ENCODE measurements around the gene SEMA3B. TPM values are rescaled to one million over a fixed set of nuclear protein-coding genes. Genes with fewer than 3 reads are reported as not detected.

The SEMA3B gene
- total RNA-seq, 2 experiments from 2014 or later, result 0.28 to 0.82 TPM

DNA sequence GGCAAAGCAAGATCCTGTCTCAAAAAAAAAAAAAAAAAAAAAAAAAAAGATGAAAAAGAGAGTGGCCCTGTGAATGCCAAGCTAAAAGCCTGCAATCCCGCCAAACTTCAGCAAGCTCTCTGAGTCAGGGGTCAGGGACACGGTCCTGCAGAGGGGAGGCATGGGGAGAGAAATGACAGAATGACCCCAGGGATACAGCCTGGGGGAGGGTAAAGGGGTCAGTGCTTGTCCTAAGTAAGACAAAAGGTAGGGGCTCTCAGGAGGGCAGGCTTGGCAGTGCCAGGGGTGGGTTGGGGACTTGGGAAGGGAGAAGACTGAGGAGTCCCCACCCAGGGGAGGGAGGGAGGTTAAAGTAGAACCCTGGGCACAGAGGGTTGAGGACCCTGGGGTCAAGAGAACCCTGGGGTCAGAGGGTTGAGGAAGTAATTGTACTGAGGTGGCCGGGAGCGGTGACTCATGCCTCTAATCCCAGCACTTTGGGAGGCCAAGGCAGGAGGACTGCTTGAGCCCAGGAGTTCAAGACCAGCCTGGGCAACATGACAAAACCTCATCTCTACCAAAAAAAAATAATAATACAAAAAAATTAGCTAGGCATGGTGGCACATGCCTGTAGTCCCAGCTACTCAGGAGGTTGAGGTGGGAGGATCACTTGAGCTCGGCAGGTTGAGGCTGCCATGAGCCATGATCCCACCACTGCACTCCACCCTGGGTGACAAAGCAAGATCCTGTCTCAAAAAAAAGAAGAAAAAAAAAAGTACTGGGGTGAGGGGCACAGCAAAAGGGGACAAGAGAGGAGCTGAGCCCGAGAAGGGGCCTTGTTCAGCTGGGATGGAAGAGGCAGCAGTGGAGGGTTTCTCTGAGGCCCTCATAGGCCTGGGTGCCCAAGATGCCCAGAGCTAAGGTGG lies 5.2 kb upstream of the SEMA3B start:
- Histone ChIP-seq H2AFZ (ENCODE audit: low read length) (no peak overlapping the region), H3K9me2 (ENCODE audit: insufficient read depth, low read length) (no peaks in the 10 kb centered on the region), H3K79me2 (ENCODE audit: insufficient read depth, low read depth, low read length) (no peaks in the 10 kb centered on the region), H3K4me2 (ENCODE audit: low read length) (no peak overlapping the region), H3K4me1 (ENCODE audit: insufficient read depth, low read length, poor library complexity, severe bottlenecking) (peaks cover 4% of the 10 kb centered on the region), H3K36me3 (ENCODE audit: insufficient read depth, low read length) (peaks cover 11% of the 10 kb centered on the region; the same call in 1 of the 2 replicates), H4K20me1 (ENCODE audit: insufficient read depth, low read length) (no peaks in the 10 kb centered on the region), H3K4me3 (ENCODE audit: low read depth, low read length, poor library complexity, severe bottlenecking) (no peak overlapping the region), H3K9me3 (ENCODE audit: low read length) (no peaks in the 10 kb centered on the region), H3K27ac (ENCODE audit: low read depth, low read length, poor library complexity, severe bottlenecking) (no peak overlapping the region)
- DNase-seq (ENCODE audit: low spot score), result no peak
- BruUV-seq (replicated peaks), result no TSS peak
- ChIA-PET POLR2A (interaction anchor here (0.5 to 1.2 kb wide), 3 partner anchors 17 to 83 kb away, joined by 3 to 6 read pairs (median 4); no protein-coding TSS in a partner anchor), CTCF (ENCODE audit: unreplicated experiment) (no interaction called here)
- no peak for TF ChIP-seq EZH2phosphoT487 (IDR thresholded peaks at IDR 0.05; ENCODE audit: borderline replicate concordance, low read depth, low read length)
- TF ChIP-seq, protein P1, sequence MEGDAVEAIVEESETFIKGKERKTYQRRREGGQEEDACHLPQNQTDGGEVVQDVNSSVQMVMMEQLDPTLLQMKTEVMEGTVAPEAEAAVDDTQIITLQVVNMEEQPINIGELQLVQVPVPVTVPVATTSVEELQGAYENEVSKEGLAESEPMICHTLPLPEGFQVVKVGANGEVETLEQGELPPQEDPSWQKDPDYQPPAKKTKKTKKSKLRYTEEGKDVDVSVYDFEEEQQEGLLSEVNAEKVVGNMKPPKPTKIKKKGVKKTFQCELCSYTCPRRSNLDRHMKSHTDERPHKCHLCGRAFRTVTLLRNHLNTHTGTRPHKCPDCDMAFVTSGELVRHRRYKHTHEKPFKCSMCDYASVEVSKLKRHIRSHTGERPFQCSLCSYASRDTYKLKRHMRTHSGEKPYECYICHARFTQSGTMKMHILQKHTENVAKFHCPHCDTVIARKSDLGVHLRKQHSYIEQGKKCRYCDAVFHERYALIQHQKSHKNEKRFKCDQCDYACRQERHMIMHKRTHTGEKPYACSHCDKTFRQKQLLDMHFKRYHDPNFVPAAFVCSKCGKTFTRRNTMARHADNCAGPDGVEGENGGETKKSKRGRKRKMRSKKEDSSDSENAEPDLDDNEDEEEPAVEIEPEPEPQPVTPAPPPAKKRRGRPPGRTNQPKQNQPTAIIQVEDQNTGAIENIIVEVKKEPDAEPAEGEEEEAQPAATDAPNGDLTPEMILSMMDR (conservative IDR thresholded peaks at IDR 0.05; ENCODE audit: low read length), result no peak
- intact Hi-C loops (cut with micrococcal nuclease; ENCODE audit: unreplicated experiment), result no loop called here

DNA sequence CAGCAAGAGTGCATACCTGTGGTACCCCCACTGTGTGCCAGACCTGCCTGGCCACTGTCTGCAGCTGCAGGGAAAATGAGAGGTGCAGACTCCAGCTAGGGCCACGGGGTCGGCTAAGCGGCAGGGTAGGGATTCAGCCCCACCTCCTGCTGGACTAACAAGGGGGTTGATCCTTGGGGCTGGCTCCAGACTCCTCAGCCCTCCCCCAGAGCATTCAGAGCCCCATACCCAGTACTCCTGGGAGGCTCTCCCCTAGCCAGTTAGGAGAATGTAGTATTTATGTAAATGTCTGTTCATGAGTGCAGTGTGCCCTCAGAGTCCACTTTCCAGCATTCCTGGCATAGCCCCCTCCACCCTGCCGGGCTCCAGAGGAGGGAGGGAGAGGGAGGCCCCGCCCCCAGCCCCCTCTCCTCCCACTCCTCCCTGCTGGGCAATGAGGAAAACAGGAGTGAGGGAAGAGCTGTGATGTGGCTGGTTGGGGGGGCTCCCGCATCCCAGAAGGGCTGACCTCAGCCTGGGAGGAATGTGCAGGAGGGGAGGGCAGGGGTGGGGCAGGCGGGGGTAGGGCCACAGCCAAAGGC lies 4.5 kb upstream of the SEMA3B start:
- BruUV-seq (replicated peaks), result no TSS peak
- Histone ChIP-seq H2AFZ (ENCODE audit: low read length) (no peak overlapping the region), H3K4me2 (ENCODE audit: low read length) (no peak overlapping the region), H3K36me3 (ENCODE audit: insufficient read depth, low read length) (peaks cover 3% of the 10 kb centered on the region; the same call in 1 of the 2 replicates), H3K79me2 (ENCODE audit: insufficient read depth, low read depth, low read length) (no peaks in the 10 kb centered on the region), H3K27ac (ENCODE audit: low read depth, low read length, poor library complexity, severe bottlenecking) (no peak overlapping the region), H3K4me1 (ENCODE audit: insufficient read depth, low read length, poor library complexity, severe bottlenecking) (peaks cover 4% of the 10 kb centered on the region), H3K9me3 (ENCODE audit: low read length) (no peaks in the 10 kb centered on the region), H4K20me1 (ENCODE audit: insufficient read depth, low read length) (no peaks in the 10 kb centered on the region), H3K9me2 (ENCODE audit: insufficient read depth, low read length) (no peaks in the 10 kb centered on the region), H3K4me3 (ENCODE audit: low read depth, low read length, poor library complexity, severe bottlenecking) (no peak overlapping the region)
- DNase-seq (ENCODE audit: low spot score), result no peak
- intact Hi-C loops (cut with micrococcal nuclease; ENCODE audit: unreplicated experiment), result no loop called here
- POLR2A ChIA-PET, result interaction anchor here (0.5 to 1.2 kb wide), 3 partner anchors 14 to 83 kb away, joined by 4 to 6 read pairs (median 5); no protein-coding TSS in a partner anchor
- no peak for TF ChIP-seq EZH2phosphoT487 (IDR thresholded peaks at IDR 0.05; ENCODE audit: borderline replicate concordance, low read depth, low read length)
- TF ChIP-seq, protein P1 (conservative IDR thresholded peaks at IDR 0.05; ENCODE audit: low read length), result no peak
- CTCF ChIA-PET (ENCODE audit: unreplicated experiment), result interaction anchor here (0.6 kb wide), 1 partner anchor 9 kb away, joined by 3 read pairs; no protein-coding TSS in a partner anchor
